GM21786 (cell line): ENCODE data around the gene CDC42BPA.
"Not testable (repeated sequence)": the region's sequence is repeated elsewhere in the genome, so short reads cannot be mapped to it uniquely, and the experiment has no call there.

Experiments used
- ATAC-seq: cut with Tn5 transposase; IDR thresholded peaks from one replicate; pipeline ENCODE4 v1.9.1; 2021; ENCODE audit not compliant: unreplicated experiment

The CDC42BPA gene

GRCh38 chr1:226967665-226968064 is 350.6 kb downstream of the CDC42BPA start:
- no peak for ATAC-seq

- no peak for ATAC-seq
Observed at GRCh38 chr1:226966683-226967082, 351.6 kb downstream of the CDC42BPA start.

GRCh38 chr1:226965581-226966440 is 352.5 kb downstream of the CDC42BPA start:
- no peak for ATAC-seq

GRCh38 chr1:226964611-226965486 is 353.4 kb downstream of the CDC42BPA start:
- ATAC-seq = no peak

GRCh38 chr1:226964068-226964425 is 354.2 kb downstream of the CDC42BPA start:
- ATAC-seq = no peak

GRCh38 chr1:226962421-226963391 is 355.6 kb downstream of the CDC42BPA start:
- no peak for ATAC-seq

- no peak for ATAC-seq
Observed at GRCh38 chr1:226960944-226961765, 357.1 kb downstream of the CDC42BPA start.

GRCh38 chr1:226960256-226960655 is 358.0 kb downstream of the CDC42BPA start:
- ATAC-seq = no peak

- no peak for ATAC-seq
Observed at GRCh38 chr1:226958300-226958699, 360.0 kb downstream of the CDC42BPA start.

- no peak for ATAC-seq
Observed at GRCh38 chr1:226957714-226958113, 360.6 kb downstream of the CDC42BPA start.

GRCh38 chr1:226956942-226957713 is 361.2 kb downstream of the CDC42BPA start:
- no peak for ATAC-seq

GRCh38 chr1:226955857-226956256 is 362.4 kb downstream of the CDC42BPA start:
- not testable (repeated sequence) for ATAC-seq

GRCh38 chr1:226954777-226955176 is 363.5 kb downstream of the CDC42BPA start:
- no peak for ATAC-seq

- ATAC-seq = no peak
Observed at GRCh38 chr1:226954337-226954736, 364.0 kb downstream of the CDC42BPA start.

GRCh38 chr1:226953175-226953800 is 365.0 kb downstream of the CDC42BPA start:
- ATAC-seq = no peak

GRCh38 chr1:226952118-226952441 is 366.2 kb downstream of the CDC42BPA start:
- no peak for ATAC-seq

GRCh38 chr1:226951286-226952117 is 366.8 kb downstream of the CDC42BPA start:
- no peak for ATAC-seq

GRCh38 chr1:226950871-226951270 is 367.4 kb downstream of the CDC42BPA start:
- ATAC-seq = no peak
